ENCODE results near the gene PRSS2. TPM values are rescaled to one million over a fixed set of nuclear protein-coding genes. Genes with fewer than 3 reads are reported as not detected.
A peak's percentile ranks its signal among the peaks of the same experiment; 100 is the strongest.

Gene PRSS2
- polyA plus RNA-seq, 1 donor (not counting 4 experiments of a cell fraction or from before 2014, with no cell fraction given) = not detected

- H3K4me2 ChIP-seq (ENCODE audit: control insufficient read depth, extremely low read depth, insufficient read depth, low read depth, low read length) = peak overlapping the region; percentile 84
- FAIRE-seq = peak; percentile 65
- no peak overlapping the region for H3K27ac ChIP-seq (ENCODE audit: control insufficient read depth, insufficient read depth, low read length)
- TF ChIP-seq, protein P1, sequence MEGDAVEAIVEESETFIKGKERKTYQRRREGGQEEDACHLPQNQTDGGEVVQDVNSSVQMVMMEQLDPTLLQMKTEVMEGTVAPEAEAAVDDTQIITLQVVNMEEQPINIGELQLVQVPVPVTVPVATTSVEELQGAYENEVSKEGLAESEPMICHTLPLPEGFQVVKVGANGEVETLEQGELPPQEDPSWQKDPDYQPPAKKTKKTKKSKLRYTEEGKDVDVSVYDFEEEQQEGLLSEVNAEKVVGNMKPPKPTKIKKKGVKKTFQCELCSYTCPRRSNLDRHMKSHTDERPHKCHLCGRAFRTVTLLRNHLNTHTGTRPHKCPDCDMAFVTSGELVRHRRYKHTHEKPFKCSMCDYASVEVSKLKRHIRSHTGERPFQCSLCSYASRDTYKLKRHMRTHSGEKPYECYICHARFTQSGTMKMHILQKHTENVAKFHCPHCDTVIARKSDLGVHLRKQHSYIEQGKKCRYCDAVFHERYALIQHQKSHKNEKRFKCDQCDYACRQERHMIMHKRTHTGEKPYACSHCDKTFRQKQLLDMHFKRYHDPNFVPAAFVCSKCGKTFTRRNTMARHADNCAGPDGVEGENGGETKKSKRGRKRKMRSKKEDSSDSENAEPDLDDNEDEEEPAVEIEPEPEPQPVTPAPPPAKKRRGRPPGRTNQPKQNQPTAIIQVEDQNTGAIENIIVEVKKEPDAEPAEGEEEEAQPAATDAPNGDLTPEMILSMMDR (optimal IDR thresholded peaks at IDR 0.05 in 1 of 3, IDR thresholded peaks at IDR 0.05 in 1 of 3, conservative IDR thresholded peaks at IDR 0.05 in 1 of 3; ENCODE audit: extremely low read depth in 1 of 3, insufficient read depth in 2 of 3, low read length in 3 of 3) = peak; percentile 95 to 96 (median 95)
- no peak for TF ChIP-seq EZH2 (IDR thresholded peaks at IDR 0.05; ENCODE audit: low read length)
- H3K36me3 ChIP-seq (ENCODE audit: control insufficient read depth in 2 of 2, extremely low read depth in 1 of 2, insufficient read depth in 2 of 2, low read length in 2 of 2) = no peaks in the 10 kb centered on the region
- H3K9ac ChIP-seq (ENCODE audit: control insufficient read depth, extremely low read depth, insufficient read depth, low read length) = no peak overlapping the region
- H3K27me3 ChIP-seq (ENCODE audit: control insufficient read depth, extremely low read depth, insufficient read depth, low read length) = no peaks in the 10 kb centered on the region
- peak; percentile 73 for DNase-seq (ENCODE audit: low read depth, low spot score)
- H3K4me1 ChIP-seq (ENCODE audit: control insufficient read depth, extremely low read depth, insufficient read depth, low read length) = no peaks in the 10 kb centered on the region
- no peaks in the 10 kb centered on the region for H3K79me2 ChIP-seq (ENCODE audit: control insufficient read depth, insufficient read depth, low read length)
- no peaks in the 10 kb centered on the region for H3K9me1 ChIP-seq (ENCODE audit: control insufficient read depth, extremely low read depth, insufficient read depth, low read length)
- H3K9me3 ChIP-seq (ENCODE audit: control insufficient read depth, low read depth, low read length) = no peaks in the 10 kb centered on the region
- H4K20me1 ChIP-seq (ENCODE audit: control insufficient read depth, extremely low read depth, insufficient read depth, low read length) = no peaks in the 10 kb centered on the region
- H3K4me3 ChIP-seq (ENCODE audit: control insufficient read depth in 2 of 3, extremely low read depth in 1 of 3, insufficient read depth in 2 of 3, low read depth in 1 of 3, low read length in 3 of 3) = peak overlapping the region; percentile 19 to 60 (median 36)
- dilution Hi-C loops (cut with MboI; ENCODE audit: extremely low pct_ligation_motif_present, low sequenced_read_pairs) = no loop called here
- peak overlapping the region; percentile 84 for H2AFZ ChIP-seq (ENCODE audit: control insufficient read depth, low read length)
Observed at GRCh38 chr7:142782922-142783900, 12.4 kb downstream of the PRSS2 start.

- no peak for TF ChIP-seq EZH2 (IDR thresholded peaks at IDR 0.05; ENCODE audit: low read length)
- TF ChIP-seq, protein P1 (optimal IDR thresholded peaks at IDR 0.05 in 1 of 3, IDR thresholded peaks at IDR 0.05 in 1 of 3, conservative IDR thresholded peaks at IDR 0.05 in 1 of 3; ENCODE audit: extremely low read depth in 1 of 3, insufficient read depth in 2 of 3, low read length in 3 of 3) = peak in 1 of 3 experiments; percentile 23
- dilution Hi-C loops (cut with MboI; ENCODE audit: extremely low pct_ligation_motif_present, low sequenced_read_pairs) = no loop called here
- Histone ChIP-seq H3K36me3 (ENCODE audit: control insufficient read depth in 2 of 2, extremely low read depth in 1 of 2, insufficient read depth in 2 of 2, low read length in 2 of 2) (no peaks in the 10 kb centered on the region), H4K20me1 (ENCODE audit: control insufficient read depth, extremely low read depth, insufficient read depth, low read length) (no peaks in the 10 kb centered on the region), H3K4me2 (ENCODE audit: control insufficient read depth, extremely low read depth, insufficient read depth, low read depth, low read length) (no peak overlapping the region), H3K4me3 (ENCODE audit: control insufficient read depth in 2 of 3, extremely low read depth in 1 of 3, insufficient read depth in 2 of 3, low read depth in 1 of 3, low read length in 3 of 3) (no peak overlapping the region), H3K9me3 (ENCODE audit: control insufficient read depth, low read depth, low read length) (no peaks in the 10 kb centered on the region), H3K9me1 (ENCODE audit: control insufficient read depth, extremely low read depth, insufficient read depth, low read length) (no peaks in the 10 kb centered on the region), H2AFZ (ENCODE audit: control insufficient read depth, low read length) (no peak overlapping the region), H3K9ac (ENCODE audit: control insufficient read depth, extremely low read depth, insufficient read depth, low read length) (no peak overlapping the region), H3K79me2 (ENCODE audit: control insufficient read depth, insufficient read depth, low read length) (no peaks in the 10 kb centered on the region), H3K4me1 (ENCODE audit: control insufficient read depth, extremely low read depth, insufficient read depth, low read length) (no peaks in the 10 kb centered on the region), H3K27ac (ENCODE audit: control insufficient read depth, insufficient read depth, low read length) (no peak overlapping the region), H3K27me3 (ENCODE audit: control insufficient read depth, extremely low read depth, insufficient read depth, low read length) (no peaks in the 10 kb centered on the region)
- no peak for DNase-seq (ENCODE audit: low read depth, low spot score)
- no peak for FAIRE-seq
Observed at GRCh38 chr7:142784096-142784495, 13.3 kb downstream of the PRSS2 start.

All from keratinocyte (primary cell).